ENCODE measurements around the gene TULP3.

TULP3 gene

GRCh38 chr12:2941524-2941923 is 50.8 kb downstream of the TULP3 start:
- no peak for TF ChIP-seq CTCF (IDR thresholded peaks at IDR 0.05; ENCODE audit: low read depth, low read length)
- no peak for DNase-seq (ENCODE audit: extremely low read depth, low read depth)

- TF ChIP-seq CTCF (IDR thresholded peaks at IDR 0.05; ENCODE audit: low read depth, low read length), result peak; percentile 72
- no peak for DNase-seq (ENCODE audit: extremely low read depth, low read depth)
Measured at GRCh38 chr12:2944401-2945047, 53.8 kb downstream of the TULP3 start.

- DNase-seq (ENCODE audit: extremely low read depth, low read depth), result no peak
- TF ChIP-seq CTCF (IDR thresholded peaks at IDR 0.05; ENCODE audit: low read depth, low read length), result no peak
Measured at GRCh38 chr12:2949411-2949810, 58.7 kb downstream of the TULP3 start.

- TF ChIP-seq CTCF (IDR thresholded peaks at IDR 0.05; ENCODE audit: low read depth, low read length), result no peak
- DNase-seq (ENCODE audit: extremely low read depth, low read depth), result no peak
Measured at GRCh38 chr12:2955888-2956287, 65.2 kb downstream of the TULP3 start.

DNA sequence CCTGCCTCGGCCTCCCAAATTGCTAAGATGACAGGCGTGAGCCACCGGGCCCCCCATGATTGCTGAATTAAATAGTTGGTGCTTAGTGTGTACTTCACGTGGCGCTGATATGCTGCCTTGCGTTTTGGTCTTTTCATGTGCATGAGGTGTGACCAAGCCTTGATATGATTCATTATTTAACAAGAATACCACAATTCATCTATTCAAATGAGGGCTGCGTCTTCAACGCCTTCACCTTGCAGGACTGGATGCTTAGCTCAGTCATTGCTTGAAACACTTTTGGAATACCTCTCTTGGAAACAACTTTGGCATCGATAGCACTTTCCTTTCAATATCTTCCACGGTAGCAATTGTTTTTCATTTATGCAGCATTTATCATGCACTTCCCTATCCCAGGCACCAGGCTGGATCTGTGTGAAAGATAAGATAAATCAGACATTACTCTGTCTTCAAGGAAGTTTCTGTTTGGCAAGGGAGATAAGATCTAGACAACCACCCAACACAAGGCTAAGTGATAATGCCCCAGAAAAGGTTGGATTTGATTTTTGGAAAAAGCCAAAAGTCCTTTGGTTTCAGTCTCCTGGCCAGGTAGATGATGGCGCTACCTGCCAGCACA is 67.2 kb downstream of the TULP3 start:
- no peak for TF ChIP-seq CTCF (IDR thresholded peaks at IDR 0.05; ENCODE audit: low read depth, low read length)
- no peak for DNase-seq (ENCODE audit: extremely low read depth, low read depth)

DNA sequence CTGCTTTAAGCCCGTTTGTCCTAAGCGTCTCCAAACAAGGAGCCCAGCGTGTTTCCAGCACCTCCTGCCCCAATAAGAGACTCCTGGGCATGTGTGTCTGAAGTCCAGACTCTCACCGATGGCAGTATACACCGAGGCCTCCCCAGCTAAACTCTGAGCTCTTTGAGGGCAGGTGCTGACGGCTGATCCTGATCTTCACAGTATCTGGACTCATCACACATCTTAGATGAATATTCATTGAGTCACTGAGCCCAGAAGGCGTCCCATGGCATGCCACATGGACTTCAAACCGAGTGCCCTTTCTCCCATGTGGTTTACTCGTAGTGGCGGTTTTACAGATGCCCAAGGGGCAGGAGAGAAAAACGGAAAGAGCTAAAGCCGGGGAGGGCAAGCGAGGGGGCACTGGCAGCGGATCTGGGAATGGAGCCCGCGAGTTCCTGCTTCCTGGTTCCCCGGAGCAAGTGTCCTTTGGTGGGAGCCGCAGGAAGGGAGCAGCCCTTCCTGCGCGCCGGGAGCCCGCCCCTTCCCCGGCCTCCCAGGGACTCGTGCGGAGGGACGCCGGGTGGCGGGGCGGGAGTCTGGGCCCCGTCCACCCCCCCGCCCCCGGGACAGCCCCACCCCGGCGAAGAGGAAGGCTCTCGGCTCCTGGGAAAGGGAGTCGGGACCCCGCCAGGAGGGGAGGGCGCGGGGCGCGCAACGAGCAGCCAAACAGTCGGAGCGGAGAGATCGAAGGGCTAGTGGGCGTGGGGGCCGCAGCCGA is 67.9 kb downstream of the TULP3 start:
- TF ChIP-seq CTCF (IDR thresholded peaks at IDR 0.05; ENCODE audit: low read depth, low read length), result no peak
- DNase-seq (ENCODE audit: extremely low read depth, low read depth), result peak; percentile 37

DNA sequence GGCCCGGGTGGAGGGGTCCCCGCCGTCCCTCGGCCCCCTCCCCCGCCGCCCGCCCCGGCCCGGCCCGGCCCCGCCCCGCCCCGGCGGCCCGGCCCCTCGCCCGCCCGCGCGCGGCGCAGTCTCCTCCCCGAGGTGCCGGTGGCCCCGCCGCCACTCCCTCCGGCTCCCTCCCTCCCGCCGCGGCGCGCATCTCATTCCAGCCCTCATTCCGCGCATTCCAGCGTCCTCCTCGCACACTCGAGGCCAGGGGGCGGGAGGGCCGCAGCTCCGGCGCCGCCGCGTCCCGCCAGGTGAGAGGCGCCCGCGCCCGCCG is 68.5 kb downstream of the TULP3 start, which contains the start of gene TEAD4:
Gene TEAD4, plus strand, starts transcription at position 206 of the 313 bp plus-strand sequence.
- no peak for TF ChIP-seq CTCF (IDR thresholded peaks at IDR 0.05; ENCODE audit: low read depth, low read length)
- peak; percentile 34 for DNase-seq (ENCODE audit: extremely low read depth, low read depth)
